HG02759 (cell line): Measurements from ENCODE around the gene HDGF.

ENCODE experiments used
- ATAC-seq: cut with Tn5 transposase; IDR thresholded peaks from one replicate; pipeline ENCODE4 v1.9.1; 2021; ENCODE audit warnings: mild to moderate bottlenecking, moderate library complexity; ENCODE audit not compliant: unreplicated experiment

HDGF gene

DNA sequence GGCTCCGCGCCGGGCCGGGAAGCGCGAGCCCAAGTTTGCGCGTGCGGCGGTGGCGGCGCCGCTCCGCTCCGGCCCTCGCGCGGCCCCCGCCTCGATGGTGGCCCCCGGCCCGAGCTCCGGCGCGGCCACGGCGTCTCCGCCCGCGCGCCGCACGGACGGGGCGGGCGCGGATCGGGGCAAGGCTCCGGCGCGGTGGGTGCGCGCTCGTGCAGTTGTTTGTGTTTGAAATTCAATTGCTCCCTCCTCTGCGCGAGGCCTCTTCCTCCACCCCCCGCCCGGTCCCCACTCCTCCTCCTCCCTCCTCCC lies at the start of gene HDGF:
HDGF (minus strand) TSS at position 225 of the 306 bp plus-strand sequence. CDS start 246 bp downstream, outside the sequence.
- ATAC-seq = no peak

DNA sequence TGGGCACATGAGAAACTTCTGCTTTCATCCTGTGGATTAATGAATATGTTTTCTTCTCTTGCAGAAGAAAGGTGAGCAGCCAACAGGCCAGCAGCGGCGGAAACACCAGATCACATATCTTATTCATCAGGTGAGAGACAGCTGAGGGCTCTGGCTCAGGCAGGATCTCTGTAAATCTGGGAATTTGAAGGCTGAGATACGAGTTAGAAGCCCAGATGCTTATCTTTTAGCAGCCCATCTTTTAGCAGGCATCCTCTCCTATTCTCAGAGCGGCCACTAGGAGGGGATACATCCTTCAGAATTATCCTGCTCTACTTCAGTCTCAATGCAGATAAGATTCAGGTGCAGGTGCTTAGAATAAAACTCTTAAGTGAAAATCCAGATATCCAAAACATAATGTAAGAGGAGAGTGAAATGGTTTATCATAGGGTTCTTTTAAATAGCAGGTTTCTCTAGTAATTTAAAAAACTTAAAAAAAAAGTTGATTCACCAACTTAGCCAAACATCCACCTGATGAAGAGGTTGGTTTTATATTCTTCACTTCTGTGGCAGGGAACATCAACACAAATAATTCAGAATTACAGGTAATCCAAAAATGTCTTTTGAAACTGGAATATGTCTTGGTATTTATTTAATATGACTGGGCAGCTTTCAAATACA lies 45.9 kb upstream of the HDGF start:
- no peak for ATAC-seq

DNA sequence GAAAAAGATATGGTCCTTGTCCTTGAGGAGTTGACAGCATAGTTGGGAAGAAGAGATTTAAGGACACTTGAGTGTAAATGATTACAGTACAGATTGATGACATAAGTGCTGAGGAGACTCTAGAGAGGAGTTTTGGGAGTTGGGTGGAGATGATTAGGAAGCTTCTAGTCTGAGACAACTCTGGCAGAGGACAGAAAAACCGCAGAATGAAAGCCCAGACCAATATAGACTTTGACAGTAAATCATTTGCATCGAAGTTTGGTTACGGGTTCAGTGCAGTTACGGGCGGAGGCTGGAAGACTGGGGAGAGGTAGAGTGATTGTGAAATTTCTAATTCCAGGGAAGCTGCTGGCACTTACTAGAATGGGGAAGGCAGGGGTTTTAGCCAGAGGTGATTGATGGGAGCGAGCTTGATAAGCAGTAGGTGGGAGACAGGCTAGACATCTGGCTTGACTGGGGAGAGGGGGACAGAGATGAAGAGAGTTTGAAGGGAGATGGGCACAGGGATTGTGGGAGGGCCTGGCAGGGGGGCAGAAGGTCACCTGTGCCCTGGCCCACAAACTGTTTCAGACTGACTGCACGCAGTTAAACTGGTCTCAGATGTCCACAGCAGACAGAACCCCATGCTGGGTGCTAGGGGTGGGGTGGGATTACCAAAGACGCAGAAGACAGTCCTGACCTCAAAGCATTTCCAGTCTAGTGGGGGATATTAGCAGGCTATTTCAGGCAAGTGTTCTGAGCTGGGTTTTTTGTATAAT lies 45.0 kb upstream of the HDGF start:
- no peak for ATAC-seq

DNA sequence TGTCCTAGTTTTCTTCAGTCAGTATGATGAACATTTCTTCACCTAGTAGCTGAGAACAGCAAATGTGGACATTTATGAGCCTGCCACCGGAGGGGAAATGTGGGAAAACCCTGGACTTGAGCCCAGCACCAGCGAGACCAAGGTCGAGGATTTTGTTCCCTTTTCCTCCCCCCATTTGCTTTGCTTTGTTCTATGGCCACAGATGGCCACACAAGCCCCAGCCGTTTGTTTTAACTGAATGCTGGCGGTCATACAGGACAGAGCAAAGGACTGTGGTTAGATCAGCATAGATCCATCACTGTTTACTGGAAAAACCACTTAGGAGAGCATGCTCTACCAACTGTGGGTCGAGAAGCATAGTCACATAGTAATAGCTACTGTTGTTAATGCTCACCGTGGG lies 44.3 kb upstream of the HDGF start:
- ATAC-seq = no peak

DNA sequence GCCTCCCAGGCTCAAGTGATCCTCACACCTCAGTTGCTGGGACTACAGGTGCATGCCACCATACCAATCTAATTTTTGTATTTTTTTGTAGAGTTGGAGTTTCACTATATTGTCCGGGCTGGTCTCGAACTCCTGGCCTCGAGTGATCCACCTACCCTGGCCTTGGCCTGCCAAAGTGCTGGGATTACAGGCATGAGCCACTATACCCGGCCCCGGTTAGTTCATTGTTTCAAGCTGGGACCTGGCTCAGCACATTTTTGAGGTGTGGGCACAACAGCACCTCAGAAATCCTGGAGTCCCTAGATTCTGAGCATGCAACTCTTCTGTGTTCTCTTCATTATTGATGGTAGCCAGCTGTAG lies 43.9 kb upstream of the HDGF start:
- ATAC-seq = no peak

DNA sequence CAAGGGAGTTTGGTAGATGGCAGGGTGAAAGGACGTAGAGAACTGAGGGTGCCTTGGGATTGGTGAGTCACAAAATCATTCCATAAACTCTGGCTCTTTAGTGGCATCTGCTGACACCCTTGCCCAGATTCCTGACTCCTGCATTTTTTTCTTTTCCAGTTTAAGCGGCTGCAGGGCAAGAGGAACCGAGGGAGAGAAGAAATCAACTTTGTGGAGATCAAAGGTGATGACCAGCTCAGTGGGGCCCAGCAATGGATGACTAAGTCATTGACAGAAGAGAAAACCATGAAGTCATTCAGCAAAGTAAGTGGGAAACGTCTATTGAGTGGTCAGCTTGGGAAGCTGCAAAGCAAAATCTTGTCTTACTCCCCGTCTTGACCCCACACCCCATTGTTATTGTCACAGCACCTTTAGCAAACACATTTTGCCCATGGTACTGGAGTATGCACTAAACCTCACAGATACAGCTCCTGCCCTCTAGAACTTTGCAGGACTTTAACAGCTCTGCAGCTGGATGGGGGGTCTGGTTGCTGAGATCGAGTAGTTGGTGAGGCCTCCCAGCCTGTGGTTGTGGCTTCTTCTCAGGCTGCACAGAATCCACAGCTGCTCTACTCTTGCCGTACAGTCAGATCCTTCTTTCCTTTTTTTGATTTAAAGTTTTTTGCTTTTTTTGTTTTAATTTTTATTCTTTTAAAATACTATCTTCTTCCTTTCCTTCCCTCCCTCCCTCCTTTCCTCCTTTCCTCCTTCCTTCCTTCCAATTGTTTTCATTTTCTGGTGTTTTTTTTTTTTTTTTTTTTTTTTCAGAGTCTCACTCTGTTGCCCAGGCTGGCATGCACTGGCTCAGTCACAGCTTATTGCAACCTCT lies 43.3 kb upstream of the HDGF start:
- ATAC-seq = no peak

DNA sequence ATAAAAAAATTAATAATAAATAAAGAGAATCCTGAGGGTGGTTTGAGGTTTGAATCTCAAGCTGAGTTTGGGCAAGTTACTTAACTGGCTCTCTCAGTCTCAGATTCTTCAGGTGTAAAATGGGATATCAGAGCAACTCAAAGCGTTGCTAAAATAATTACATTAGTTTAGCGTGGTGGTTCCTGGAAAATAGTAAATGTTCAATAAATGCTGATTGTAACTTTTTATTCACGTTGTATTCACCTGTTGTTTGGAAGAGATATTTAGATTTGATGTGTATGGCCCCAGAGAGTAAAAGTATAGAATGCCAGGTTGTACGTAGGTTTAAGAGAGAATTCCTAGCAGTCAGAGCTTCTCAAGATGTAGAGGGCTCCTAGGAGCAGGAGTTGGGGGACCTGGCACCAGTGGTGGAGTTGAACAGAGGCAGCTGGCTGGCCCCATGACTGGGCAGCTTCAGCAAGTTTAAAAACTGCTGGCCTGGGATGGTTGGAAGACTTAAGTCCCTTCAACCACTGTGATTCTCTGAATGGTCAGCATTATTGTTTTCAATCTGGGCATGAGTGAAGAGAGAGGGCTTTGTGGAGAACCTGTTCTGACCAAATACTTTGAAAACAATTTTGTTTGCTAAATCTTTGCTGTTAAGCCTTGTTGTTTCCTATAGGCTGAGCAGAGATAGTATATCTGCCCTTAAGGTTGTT lies 38.3 kb upstream of the HDGF start:
- ATAC-seq = no peak

DNA sequence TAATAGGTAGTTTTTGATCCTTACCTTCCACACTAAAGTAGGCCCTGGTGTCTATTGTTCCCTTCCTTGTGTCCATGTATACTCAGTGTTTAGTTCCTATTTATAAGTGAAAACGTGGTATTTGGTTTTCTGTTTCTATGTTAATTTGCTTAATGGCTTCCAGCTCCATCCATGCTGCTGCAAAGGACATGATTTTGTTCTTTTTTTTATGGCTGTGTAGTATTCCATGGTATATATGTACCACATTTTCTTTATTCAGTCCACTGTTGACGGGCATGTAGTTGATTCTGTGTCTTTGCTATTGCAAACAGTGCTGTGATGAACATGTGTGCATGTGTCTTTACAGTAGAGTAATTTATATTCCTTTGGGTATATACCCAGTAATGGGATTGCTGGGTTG lies 36.7 kb upstream of the HDGF start:
- no peak for ATAC-seq

DNA sequence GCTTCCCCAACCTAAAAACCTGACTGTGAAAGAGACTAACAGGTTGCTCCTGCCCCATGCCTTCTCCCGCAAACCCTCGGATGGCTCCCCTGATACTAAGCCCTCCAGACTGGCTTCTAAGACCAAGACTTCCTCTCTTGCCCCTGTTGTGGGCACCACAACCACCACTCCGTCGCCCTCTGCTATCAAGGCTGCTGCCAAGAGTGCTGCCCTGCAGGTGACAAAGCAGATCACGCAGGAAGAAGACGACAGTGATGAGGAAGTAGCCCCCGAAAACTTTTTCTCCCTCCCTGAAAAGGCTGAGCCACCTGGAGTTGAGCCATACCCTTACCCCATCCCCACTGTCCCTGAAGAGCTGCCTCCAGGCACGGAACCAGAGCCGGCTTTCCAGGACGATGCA lies 35.2 kb upstream of the HDGF start:
- no peak for ATAC-seq

DNA sequence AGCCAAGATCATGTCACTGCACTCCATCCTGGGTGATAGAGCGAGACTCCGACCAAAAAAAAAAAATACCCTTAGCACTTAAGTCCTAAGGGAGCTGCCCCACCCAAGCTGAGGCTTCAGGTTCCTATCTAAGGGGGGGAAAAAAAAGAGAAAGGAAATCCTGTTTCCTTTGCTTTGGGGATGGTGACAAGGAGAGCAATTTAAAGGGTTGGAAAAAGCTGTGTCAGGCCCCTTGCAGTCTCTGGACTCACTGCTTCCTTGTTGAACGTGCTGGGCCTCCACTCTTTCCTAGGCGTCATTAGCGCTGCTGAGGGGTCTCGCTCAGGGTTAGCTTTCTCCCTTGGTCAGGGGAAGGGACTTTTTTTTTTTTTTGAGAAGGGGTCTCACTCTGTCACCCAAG lies 34.0 kb upstream of the HDGF start:
- ATAC-seq = no peak

DNA sequence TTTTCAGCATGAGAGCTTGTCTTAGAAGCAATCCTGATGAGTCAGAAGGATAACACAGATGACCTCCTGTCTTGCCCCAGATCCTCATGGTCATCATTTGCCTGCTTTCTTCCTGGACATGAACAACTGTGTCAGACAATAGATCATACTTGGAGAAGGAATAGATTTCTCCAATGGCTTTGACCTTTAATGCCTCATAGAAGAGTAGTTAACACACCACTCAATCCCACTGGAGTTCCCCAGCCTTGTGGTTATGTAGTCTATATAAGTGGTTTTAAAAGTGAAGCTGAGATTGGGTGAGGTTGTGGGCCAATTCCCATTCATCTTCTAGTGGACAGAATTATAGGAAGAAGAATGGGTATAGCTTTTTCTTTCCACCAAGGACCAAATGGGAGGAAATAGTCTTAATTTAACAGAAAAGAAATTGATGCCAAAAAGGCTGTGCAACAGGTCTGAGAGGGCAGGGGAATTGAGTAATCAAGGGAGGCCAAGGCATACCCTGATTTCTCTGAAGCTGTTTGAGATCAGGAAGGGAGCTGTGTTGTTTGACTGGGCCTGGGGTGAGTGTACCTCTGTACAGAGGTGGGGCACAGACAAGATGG lies 30.2 kb upstream of the HDGF start:
- ATAC-seq = no peak

DNA sequence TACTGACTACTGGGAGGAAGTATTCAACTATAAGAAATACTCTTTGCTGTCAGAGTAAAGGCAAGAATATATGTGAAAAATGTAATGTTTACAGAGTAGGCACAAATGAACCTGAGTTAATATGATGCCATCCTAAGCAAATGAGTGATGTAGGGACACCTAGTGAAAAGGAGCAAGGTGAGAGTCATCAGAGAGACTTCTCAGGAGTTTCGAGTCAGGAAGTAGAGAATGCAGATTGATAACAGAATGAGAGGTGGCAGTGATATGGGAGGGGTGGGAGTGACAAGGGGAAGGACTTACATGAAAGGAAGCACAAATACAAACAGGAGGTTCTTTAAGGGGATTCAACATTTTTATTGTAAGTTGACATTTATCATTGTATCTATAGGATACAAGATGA lies 26.1 kb upstream of the HDGF start:
- ATAC-seq = no peak

DNA sequence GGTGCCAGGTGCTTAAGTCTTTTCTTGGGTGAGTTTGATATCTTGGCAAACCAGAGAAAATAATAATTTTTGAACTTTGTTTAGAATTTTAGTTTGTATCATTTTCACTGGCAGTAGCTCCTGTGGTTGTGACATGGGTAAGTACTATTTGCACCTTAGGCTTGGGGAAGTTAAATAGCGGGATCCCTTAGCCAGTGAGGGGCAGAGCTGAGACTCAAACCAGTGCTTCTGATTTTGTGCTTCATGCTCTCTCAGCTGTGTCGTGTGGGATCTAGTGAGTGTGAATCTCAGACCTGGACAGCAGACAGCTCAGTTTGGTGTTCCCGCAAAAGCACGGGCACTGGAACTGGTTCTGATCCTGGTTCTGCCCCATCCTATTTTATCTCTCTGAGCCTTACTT lies 25.5 kb upstream of the HDGF start:
- ATAC-seq = no peak

DNA sequence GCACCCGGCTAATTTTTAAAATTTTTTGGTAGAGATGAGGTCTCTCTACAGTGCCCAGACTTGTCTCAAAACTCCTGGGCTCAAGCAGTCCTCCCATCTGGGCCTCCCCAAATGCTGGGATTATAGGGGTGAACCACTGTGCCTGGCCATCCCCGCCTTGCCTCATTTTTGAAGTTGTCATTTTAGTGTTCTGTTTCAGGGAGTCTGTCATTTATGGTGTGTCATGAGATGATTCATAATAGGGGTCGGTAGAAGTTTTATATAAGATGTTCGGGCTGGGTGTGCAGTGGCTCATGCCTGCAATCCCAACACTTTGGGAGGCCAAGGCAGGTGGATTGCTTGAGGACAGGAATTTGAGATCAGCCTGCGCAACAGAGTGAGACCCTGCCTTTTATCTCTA lies 24.3 kb upstream of the HDGF start:
- no peak for ATAC-seq

DNA sequence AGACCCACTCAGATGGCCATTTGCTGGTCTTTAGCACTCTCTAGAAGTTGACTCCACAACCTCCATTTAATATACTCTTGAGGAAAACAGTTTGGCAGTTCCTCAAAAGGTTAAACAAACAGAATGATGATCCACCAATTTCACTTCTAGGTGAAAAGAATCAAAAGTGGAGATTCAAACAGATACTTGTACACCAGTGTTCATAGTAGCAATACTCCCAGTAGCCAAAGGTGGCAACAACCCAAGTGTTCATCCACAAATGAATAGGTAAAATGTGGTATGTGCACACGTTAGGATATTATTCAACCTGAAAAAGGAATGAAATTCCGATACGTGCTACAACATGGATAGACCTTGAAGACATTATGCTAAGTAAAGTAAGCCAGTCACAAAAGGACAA lies 22.1 kb upstream of the HDGF start:
- no peak for ATAC-seq

DNA sequence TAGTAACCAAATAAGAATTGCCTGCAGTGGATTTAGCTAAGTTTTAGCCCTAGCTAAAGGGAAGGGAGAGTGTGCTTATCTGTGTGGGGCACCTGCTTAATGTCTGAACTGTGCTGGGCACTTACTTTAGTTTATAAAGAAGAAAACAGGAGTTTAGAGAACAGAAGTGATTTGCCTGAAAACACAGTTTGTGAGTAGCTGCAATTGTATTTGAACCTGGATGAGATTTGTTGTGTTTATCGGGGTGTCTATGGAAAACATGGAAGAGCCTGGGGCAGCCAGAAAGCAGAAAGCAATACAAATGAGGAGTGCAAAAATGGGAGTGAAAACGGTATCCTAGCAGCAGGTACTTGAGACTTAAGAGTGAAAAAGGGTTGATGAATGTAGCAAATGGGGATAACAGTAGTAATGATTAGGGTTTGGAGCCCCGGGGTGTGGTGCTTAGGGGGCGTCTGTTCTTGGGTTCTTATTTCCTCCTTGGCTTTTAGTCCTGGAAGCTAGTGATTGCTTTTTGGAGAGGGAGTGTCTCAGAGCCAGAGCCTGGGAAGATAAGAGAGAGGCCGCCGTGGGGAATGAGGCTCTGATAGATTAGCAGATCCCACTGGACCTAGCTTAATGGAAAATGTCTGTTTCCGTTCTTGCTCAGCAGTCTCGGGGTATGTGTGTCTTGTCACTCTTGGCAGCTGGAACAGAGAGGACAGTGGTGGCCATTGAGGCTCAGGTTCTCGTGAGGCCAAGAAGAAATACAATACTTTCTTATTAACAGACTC lies 21.4 kb upstream of the HDGF start:
- no peak for ATAC-seq

DNA sequence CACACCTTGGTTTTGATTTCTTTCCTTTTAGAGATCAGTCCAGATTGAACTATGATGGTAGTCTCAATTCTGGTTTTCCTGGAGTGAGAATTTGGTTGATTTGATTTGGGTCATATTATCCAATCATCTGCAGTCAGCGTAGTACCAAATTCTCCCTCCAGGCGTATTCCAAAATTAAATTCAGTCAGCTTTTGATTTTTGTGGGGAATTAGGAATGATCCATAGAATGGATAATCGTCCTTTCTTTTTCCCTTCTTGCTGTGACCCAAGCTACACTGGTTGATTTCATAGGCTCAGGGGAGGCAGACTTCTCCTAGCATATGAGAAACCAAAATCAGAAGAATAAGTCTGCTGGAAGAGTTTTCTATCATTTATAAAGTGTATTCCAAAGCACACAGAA lies 20.7 kb upstream of the HDGF start:
- ATAC-seq = no peak

DNA sequence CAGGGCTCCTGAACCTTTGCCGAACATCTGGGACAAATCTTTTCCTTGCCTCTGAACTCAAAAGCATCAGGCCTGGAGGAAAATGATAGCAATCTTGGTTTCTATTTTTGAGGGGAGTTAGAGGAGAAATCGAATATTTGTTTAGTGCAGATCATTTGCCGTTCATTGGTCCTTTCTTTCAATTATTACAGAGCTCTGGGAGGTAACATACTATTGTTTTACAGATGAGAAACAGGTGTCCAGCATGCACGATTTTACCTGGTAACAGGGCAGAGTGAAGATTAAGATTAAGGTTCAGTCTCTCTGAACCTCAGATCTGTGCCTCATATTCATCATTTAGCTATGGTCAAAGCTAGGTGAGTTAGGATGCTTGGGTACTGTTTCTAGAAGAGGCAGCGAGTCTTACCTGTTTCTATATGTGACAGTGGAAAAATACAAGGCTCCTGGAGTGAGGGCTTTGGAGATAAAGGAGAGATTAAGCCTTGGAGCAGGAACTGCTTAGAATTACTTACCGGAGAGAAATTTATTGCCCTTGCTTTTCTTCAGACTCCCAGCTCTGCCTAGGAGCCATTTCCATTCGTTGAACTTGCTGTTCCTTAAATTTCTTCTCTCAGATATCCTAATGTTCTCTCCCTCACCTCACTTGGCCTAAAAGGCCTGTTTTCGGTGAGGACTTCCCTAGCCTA lies 17.3 kb upstream of the HDGF start:
- no peak for ATAC-seq

DNA sequence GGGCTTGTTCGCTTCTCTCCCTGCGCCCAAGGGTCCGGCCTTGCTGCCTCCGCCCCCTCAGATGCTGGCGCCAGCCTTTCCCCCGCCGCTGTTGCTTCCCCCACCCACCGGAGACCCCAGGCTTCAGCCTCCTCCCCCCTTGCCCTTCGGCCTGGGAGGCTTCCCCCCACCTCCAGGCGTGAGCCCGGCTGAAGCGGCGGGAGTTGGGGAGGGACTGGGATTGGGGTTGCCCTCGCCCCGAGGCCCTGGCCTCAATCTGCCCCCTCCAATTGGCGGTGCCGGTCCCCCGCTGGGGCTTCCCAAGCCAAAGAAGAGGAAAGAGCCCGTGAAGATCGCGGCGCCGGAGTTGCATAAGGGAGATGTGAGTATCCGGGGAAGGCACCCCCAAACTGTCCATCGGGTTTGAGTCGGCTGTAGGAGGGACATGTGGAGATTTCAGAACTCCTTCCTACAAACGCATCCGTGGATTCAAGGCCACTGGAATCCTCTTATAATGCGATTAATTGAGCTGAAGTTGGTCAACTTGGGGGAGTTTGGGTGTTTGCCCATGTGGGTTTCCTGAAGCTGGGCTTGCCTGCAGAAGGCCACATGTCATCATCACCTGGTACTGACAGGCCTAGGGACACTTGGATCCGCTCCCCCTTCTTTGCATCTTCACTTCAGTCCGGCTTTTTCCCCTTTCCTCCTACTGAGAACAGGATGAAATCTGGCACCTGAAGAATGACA lies 16.6 kb upstream of the HDGF start:
- peak; percentile 11 for ATAC-seq
